H1 (cell line): ENCODE measurements around the gene ART5. TPM values are rescaled to one million over a fixed set of nuclear protein-coding genes. Genes with fewer than 3 reads are reported as not detected.

ENCODE experiments used
- NANOG ChIP-seq: IDR thresholded peaks from 2 replicates; pipeline ENCODE4 v1.6.1; 2011; ENCODE audit warnings: low read length, low read depth, mild to moderate bottlenecking, inconsistent platforms; ENCODE audit not compliant: insufficient read depth, poor library complexity, severe bottlenecking
- RFX5 ChIP-seq: IDR thresholded peaks from 2 replicates; pipeline ENCODE4 v1.6.1; 2011; ENCODE audit warnings: low read depth, low read length, improper control_type of control experiment, borderline replicate concordance
- RXRA ChIP-seq: IDR thresholded peaks from 2 replicates; pipeline ENCODE4 v1.6.1; 2011; ENCODE audit warnings: low read depth, mild to moderate bottlenecking, low read length, moderate library complexity; ENCODE audit not compliant: insufficient read depth
- SIX5 ChIP-seq: IDR thresholded peaks from 2 replicates; pipeline ENCODE4 v1.6.1; 2011; ENCODE audit warnings: mild to moderate bottlenecking, low read depth, low read length
- polyA plus RNA-seq, 7 experiments: library from polyadenylated mRNA; depleted of rRNA in 3 of 7; stranded (reverse) in 5 of 7; unstranded in 2 of 7; fragments of >200 nt in 5 of 7; fragments of 200-250 nt in 2 of 7; gene quantifications; 1 replicate in 5 of 7; 2 replicates in 1 of 7; 4 replicates in 1 of 7; pipeline versions ENCODE4 v1.2.1 to v1.2.3, GENCODE V29; 2011 to 2013; ENCODE audit warnings: missing spikeins in 2 of 7, mixed read lengths in 2 of 7
- total RNA-seq: library from RNA; stranded (reverse); fragmentation: NEBNext Ultra II Directional; extraction: Animal tissue kit (Norgen Biotek cat#: 25700); gene quantifications from 2 replicates; pipeline ENCODE4 v1.2.1, GENCODE V29; 2021

The ART5 gene
- total and polyA plus RNA-seq, 2 of the 8 experiments (the other 6 are each of a cell fraction or from before 2014, with no cell fraction given), result 6.0 to 7.5 TPM

GRCh38 chr11:3685923-3686322 lies 44.1 kb upstream of the ART5 start (continued):
- TF ChIP-seq RFX5 (no peak), SIX5 (no peak), NANOG (no peak), RXRA (no peak)
